Keratinocyte (primary cell): ENCODE data around the gene POU6F1.

Experiments
- CTCF ChIP-seq, 3 experiments: IDR thresholded peaks in 1 of 3; conservative IDR thresholded peaks in 1 of 3; optimal IDR thresholded peaks in 1 of 3; 2 replicates in 2 of 3; 3 replicates in 1 of 3; pipeline versions ENCODE3 to v1.5.1; 2011; ENCODE audit warnings: low read length in 3 of 3, mild to moderate bottlenecking in 3 of 3, moderate library complexity in 2 of 3, control low read depth in 1 of 3, inconsistent platforms in 1 of 3; ENCODE audit not compliant: insufficient read depth in 2 of 3; ENCODE audit errors: extremely low read depth in 1 of 3
- EZH2 ChIP-seq: IDR thresholded peaks from one replicate; pipeline ENCODE4 v1.6.1; 2012; ENCODE audit warnings: inconsistent platforms, mild to moderate bottlenecking, low read length, moderate library complexity

GRCh38 chr12:51245476-51246253, 27.8 kb upstream of the POU6F1 start:
- TF ChIP-seq EZH2: no peak
- TF ChIP-seq CTCF (optimal IDR thresholded peaks at IDR 0.05 in 1 of 3, IDR thresholded peaks at IDR 0.05 in 1 of 3, conservative IDR thresholded peaks at IDR 0.05 in 1 of 3; ENCODE audit: extremely low read depth in 1 of 3, insufficient read depth in 2 of 3, low read length in 3 of 3): no peak
